SIG-M5 (cell line): ENCODE measurements around the gene PTK7.

Experiments
- DNase-seq: peaks from one replicate; lab custom pipeline; 2025; lab: John Stamatoyannopoulos, UW

Gene PTK7

DNA sequence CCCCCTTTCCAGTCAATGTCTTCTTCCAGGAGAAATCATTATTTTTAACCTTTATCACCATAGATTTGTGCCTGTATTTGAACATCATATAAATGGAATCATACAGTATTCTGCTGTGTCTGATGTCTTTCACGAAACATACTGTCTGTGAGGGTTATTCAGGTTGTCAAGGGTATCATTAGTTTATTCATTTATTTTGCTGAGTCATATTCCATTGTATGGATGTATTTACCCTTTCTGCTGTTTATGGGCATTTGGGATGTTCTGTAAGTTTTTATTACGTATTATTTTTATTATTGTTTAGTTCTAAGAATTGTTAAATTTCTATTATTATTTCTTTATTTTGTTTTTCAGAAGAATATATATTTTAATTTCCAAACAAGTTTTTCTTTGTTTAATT, 131.2 kb downstream of the PTK7 start:
- no peak for DNase-seq
